Fibroblast of skin of abdomen (primary cell): ENCODE measurements around the gene HAND1.

ENCODE experiments used
- DNase-seq: peaks from one replicate; pipeline ENCODE4 v3.0.0-alpha.2; 2013

The HAND1 gene

GRCh38 chr5:154478752-154479159, 729 bp upstream of the HAND1 start:
- no peak for DNase-seq

GRCh38 chr5:154477382-154478223, 424 bp downstream of the HAND1 start:
- DNase-seq: no peak

- no peak for DNase-seq
Observed at GRCh38 chr5:154476354-154477205, 1.4 kb downstream of the HAND1 start.

- DNase-seq: no peak
Observed at GRCh38 chr5:154475591-154476353, 2.3 kb downstream of the HAND1 start.

- no peak for DNase-seq
Observed at GRCh38 chr5:154474396-154475334, 3.4 kb downstream of the HAND1 start.

GRCh38 chr5:154473581-154474283, 4.3 kb downstream of the HAND1 start:
- DNase-seq: no peak

- DNase-seq: no peak
Observed at GRCh38 chr5:154472871-154473580, 5.0 kb downstream of the HAND1 start.

GRCh38 chr5:154470947-154471870, 6.8 kb downstream of the HAND1 start:
- no peak for DNase-seq

GRCh38 chr5:154470137-154470536, 7.9 kb downstream of the HAND1 start:
- no peak for DNase-seq

GRCh38 chr5:154467655-154468354, 10.2 kb downstream of the HAND1 start:
- DNase-seq: peak; percentile 53

- DNase-seq: peak; percentile 23
Observed at GRCh38 chr5:154466671-154467070, 11.4 kb downstream of the HAND1 start.

- no peak for DNase-seq
Observed at GRCh38 chr5:154466147-154466546, 11.9 kb downstream of the HAND1 start.

GRCh38 chr5:154465169-154465568, 12.9 kb downstream of the HAND1 start:
- DNase-seq: peak; percentile 50

GRCh38 chr5:154464438-154464837, 13.6 kb downstream of the HAND1 start:
- no peak for DNase-seq

- DNase-seq: peak; percentile 30
Observed at GRCh38 chr5:154461531-154461930, 16.5 kb downstream of the HAND1 start.

- no peak for DNase-seq
Observed at GRCh38 chr5:154460172-154460571, 17.9 kb downstream of the HAND1 start.

- no peak for DNase-seq
Observed at GRCh38 chr5:154459015-154459414, 19.0 kb downstream of the HAND1 start.

- DNase-seq: no peak
Observed at GRCh38 chr5:154456540-154456939, 21.5 kb downstream of the HAND1 start.

GRCh38 chr5:154455585-154455984, 22.4 kb downstream of the HAND1 start:
- DNase-seq: no peak
